ENCODE measurements around the gene GAREM2. TPM values are rescaled to one million over a fixed set of nuclear protein-coding genes. Genes with fewer than 3 reads are reported as not detected.

The GAREM2 gene
- total RNA-seq, 1 experiment from 2014 or later: 2.6 TPM

- no TSS peak for BruUV-seq (replicated peaks)
- CTCF ChIA-PET: interaction anchor here (0.5 kb wide), 1 partner anchor 135 kb away, joined by 3 read pairs; no protein-coding TSS in a partner anchor
- H3K9me3 Mint-ChIP-seq (ENCODE audit: low read depth, unreplicated experiment): no peaks in the 10 kb centered on the region
Measured at GRCh38 chr2:26185954-26186770, 13.3 kb downstream of the GAREM2 start.

GRCh38 chr2:26187114-26187513, 14.2 kb downstream of the GAREM2 start:
- H3K9me3 Mint-ChIP-seq (ENCODE audit: low read depth, unreplicated experiment): no peaks in the 10 kb centered on the region
- H3K4me1 Mint-ChIP-seq (ENCODE audit: low read depth, unreplicated experiment): no peaks in the 10 kb centered on the region
- TF ChIP-seq CTCF (IDR thresholded peaks at IDR 0.05; ENCODE audit: unreplicated experiment): no peak
- no TSS peak for BruUV-seq (replicated peaks)
- CTCF ChIA-PET: no interaction called here
- H3K4me3 Mint-ChIP-seq (ENCODE audit: low read depth, unreplicated experiment): no peak overlapping the region
- H3K36me3 Mint-ChIP-seq (ENCODE audit: insufficient read depth, unreplicated experiment): peaks cover 31% of the 10 kb centered on the region
- H3K27me3 Mint-ChIP-seq (ENCODE audit: unreplicated experiment): peaks cover 14% of the 10 kb centered on the region
- no peak for DNase-seq
- intact Hi-C loops (cut with micrococcal nuclease; ENCODE audit: unreplicated experiment): no loop called here
- H3K27ac Mint-ChIP-seq (ENCODE audit: unreplicated experiment): no peak overlapping the region

More at GRCh38 chr2:26185954-26186770, 13.3 kb downstream of the GAREM2 start:
- Mint-ChIP-seq H3K27ac (ENCODE audit: unreplicated experiment) (no peak overlapping the region), H3K27me3 (ENCODE audit: unreplicated experiment) (peaks cover 20% of the 10 kb centered on the region), H3K4me1 (ENCODE audit: low read depth, unreplicated experiment) (no peaks in the 10 kb centered on the region), H3K36me3 (ENCODE audit: insufficient read depth, unreplicated experiment) (peaks cover 22% of the 10 kb centered on the region), H3K4me3 (ENCODE audit: low read depth, unreplicated experiment) (no peak overlapping the region)
- intact Hi-C loops (cut with micrococcal nuclease; ENCODE audit: unreplicated experiment): no loop called here
- TF ChIP-seq CTCF (IDR thresholded peaks at IDR 0.05; ENCODE audit: unreplicated experiment): no peak
- no peak for DNase-seq

GRCh38 chr2:26187537-26188104, 14.7 kb downstream of the GAREM2 start:
- no peak for TF ChIP-seq CTCF (IDR thresholded peaks at IDR 0.05; ENCODE audit: unreplicated experiment)
- Mint-ChIP-seq H3K27me3 (ENCODE audit: unreplicated experiment) (peaks cover 14% of the 10 kb centered on the region), H3K36me3 (ENCODE audit: insufficient read depth, unreplicated experiment) (peaks cover 36% of the 10 kb centered on the region), H3K4me1 (ENCODE audit: low read depth, unreplicated experiment) (no peaks in the 10 kb centered on the region), H3K9me3 (ENCODE audit: low read depth, unreplicated experiment) (no peaks in the 10 kb centered on the region), H3K4me3 (ENCODE audit: low read depth, unreplicated experiment) (no peak overlapping the region), H3K27ac (ENCODE audit: unreplicated experiment) (no peak overlapping the region)
- no TSS peak for BruUV-seq (replicated peaks)
- CTCF ChIA-PET: no interaction called here
- intact Hi-C loops (cut with micrococcal nuclease; ENCODE audit: unreplicated experiment): no loop called here
- DNase-seq: no peak

GRCh38 chr2:26189123-26189522, 16.2 kb downstream of the GAREM2 start:
- Mint-ChIP-seq H3K9me3 (ENCODE audit: low read depth, unreplicated experiment) (no peaks in the 10 kb centered on the region), H3K4me3 (ENCODE audit: low read depth, unreplicated experiment) (no peak overlapping the region), H3K27ac (ENCODE audit: unreplicated experiment) (no peak overlapping the region), H3K36me3 (ENCODE audit: insufficient read depth, unreplicated experiment) (peaks cover 44% of the 10 kb centered on the region), H3K4me1 (ENCODE audit: low read depth, unreplicated experiment) (no peaks in the 10 kb centered on the region), H3K27me3 (ENCODE audit: unreplicated experiment) (peaks cover 14% of the 10 kb centered on the region)
- intact Hi-C loops (cut with micrococcal nuclease; ENCODE audit: unreplicated experiment): no loop called here
- DNase-seq: no peak
- no peak for TF ChIP-seq CTCF (IDR thresholded peaks at IDR 0.05; ENCODE audit: unreplicated experiment)
- no TSS peak for BruUV-seq (replicated peaks)
- CTCF ChIA-PET: no interaction called here

Data from Calu3 (cell line).